Endodermal cell (in vitro differentiated cells): Measurements from ENCODE around the gene FAM168A. TPM values are rescaled to one million over a fixed set of nuclear protein-coding genes. Genes with fewer than 3 reads are reported as not detected.

Experiments used
- DNase-seq: peaks from one replicate; pipeline ENCODE4 v3.0.0-alpha.2; 2017
- H3K27ac ChIP-seq: 2 replicates; pipeline ENCODE4 v1.5.1; 2013; ENCODE audit warnings: mild to moderate bottlenecking, low read depth, low read length, moderate library complexity
- H3K27me3 ChIP-seq: 2 replicates; pipeline ENCODE4 v1.6.1; 2013; ENCODE audit warnings: mild to moderate bottlenecking, low read length, moderate library complexity; ENCODE audit not compliant: insufficient read depth, control insufficient read depth, poor library complexity, severe bottlenecking
- H3K36me3 ChIP-seq: 2 replicates; pipeline ENCODE4 v1.7.0; 2013; ENCODE audit warnings: mild to moderate bottlenecking, low read length, moderate library complexity; ENCODE audit not compliant: control insufficient read depth, insufficient read depth
- H3K4me1 ChIP-seq: one replicate; pipeline ENCODE4 v1.7.0; 2013; ENCODE audit warnings: low read length; ENCODE audit not compliant: control insufficient read depth, insufficient read depth
- H3K4me3 ChIP-seq: 2 replicates; pipeline ENCODE4 v1.5.1; 2013; ENCODE audit warnings: mild to moderate bottlenecking, low read length, moderate library complexity
- H3K9ac ChIP-seq: 2 replicates; pipeline ENCODE4 v1.6.1; 2013; ENCODE audit warnings: mild to moderate bottlenecking, low read length, moderate library complexity; ENCODE audit not compliant: poor library complexity, severe bottlenecking; ENCODE audit errors: extremely low read depth
- H3K9me3 ChIP-seq: 2 replicates; pipeline ENCODE4 v1.6.1; 2013; ENCODE audit warnings: mild to moderate bottlenecking, low read length, moderate library complexity; ENCODE audit not compliant: control insufficient read depth
- H3K27ac Mint-ChIP-seq: 2 replicates; pipeline ENCODE4 v1.8.0; 2020; ENCODE audit warnings: mixed read lengths
- H3K27me3 Mint-ChIP-seq: 2 replicates; pipeline ENCODE4 v1.8.0; 2021; ENCODE audit warnings: mild to moderate bottlenecking, mixed read lengths; ENCODE audit not compliant: insufficient read depth
- H3K36me3 Mint-ChIP-seq: 2 replicates; pipeline ENCODE4 v1.8.0; 2020; ENCODE audit warnings: low read depth, mixed read lengths
- H3K4me1 Mint-ChIP-seq: 2 replicates; pipeline ENCODE4 v1.8.0; 2020; ENCODE audit warnings: mixed read lengths
- H3K4me3 Mint-ChIP-seq: 2 replicates; pipeline ENCODE4 v1.8.0; 2020; ENCODE audit warnings: mild to moderate bottlenecking, moderate library complexity, mixed read lengths
- H3K9me3 Mint-ChIP-seq: 2 replicates; pipeline ENCODE4 v1.8.0; 2020; ENCODE audit warnings: mild to moderate bottlenecking, mixed read lengths
- CTCF ChIP-seq: fragments of 200-600 bp; sonication (generic); conservative IDR thresholded peaks from 2 replicates; pipeline ENCODE4 v1.5.0; 2021; ENCODE audit warnings: antibody characterized with exemption, mild to moderate bottlenecking
- WGBS, 2 experiments: methylation state at CpG; one replicate each; pipeline versions ENCODE4 v1.1.5 to v1.1.7; 2013; ENCODE audit warnings: missing lambda C conversion rate in 2 of 2, mixed read lengths in 1 of 2; ENCODE audit not compliant: insufficient coverage in 1 of 2, insufficient read length in 1 of 2; 5-methylcytosine and 5-hydroxymethylcytosine counted together
- total RNA-seq, 2 donors: library from RNA; stranded (reverse); fragmentation: NEBNext Ultra II Directional in 1 of 2; extraction: Animal tissue kit (Norgen Biotek cat#: 25700) in 1 of 2; gene quantifications; 2 replicates in 1 of 2; 3 replicates in 1 of 2; pipeline ENCODE4 v1.2.1, GENCODE V29; 2021

The FAM168A gene
- total RNA-seq, 2 donors from 2014 or later, result 27.4 to 31.6 TPM

GRCh38 chr11:73549376-73549775 lies 48.5 kb downstream of the FAM168A start:
- no peaks in the 10 kb centered on the region for H3K4me1 ChIP-seq
- H3K27me3 ChIP-seq, result no peaks in the 10 kb centered on the region
- TF ChIP-seq CTCF, result no peak
- no peak overlapping the region for H3K27ac ChIP-seq
- Mint-ChIP-seq H3K4me3 (no peak overlapping the region), H3K27me3 (no peaks in the 10 kb centered on the region), H3K9me3 (no peaks in the 10 kb centered on the region), H3K27ac (no peak overlapping the region), H3K4me1 (peaks cover 12% of the 10 kb centered on the region), H3K36me3 (no peaks in the 10 kb centered on the region)
- H3K9ac ChIP-seq, result no peak overlapping the region
- no peak overlapping the region for H3K4me3 ChIP-seq
- H3K9me3 ChIP-seq, result no peaks in the 10 kb centered on the region
- H3K36me3 ChIP-seq, result no peaks in the 10 kb centered on the region
- DNase-seq, result no peak
- WGBS, 2 experiments, result 89 to 93% methylated on average over 4 of the region's 4 CpGs

- WGBS, 2 experiments, result 96% methylated on average over 2 of the region's 2 CpGs; no CpG with 5 or more reads in 1 of the 2 experiments
- Histone ChIP-seq H3K9ac (no peak overlapping the region), H3K27ac (no peak overlapping the region), H3K9me3 (no peaks in the 10 kb centered on the region), H3K36me3 (no peaks in the 10 kb centered on the region), H3K4me1 (no peaks in the 10 kb centered on the region), H3K4me3 (no peak overlapping the region), H3K27me3 (no peaks in the 10 kb centered on the region)
- Mint-ChIP-seq H3K36me3 (no peaks in the 10 kb centered on the region), H3K4me1 (peaks cover 10% of the 10 kb centered on the region), H3K4me3 (no peak overlapping the region), H3K27ac (no peak overlapping the region), H3K27me3 (no peaks in the 10 kb centered on the region), H3K9me3 (no peaks in the 10 kb centered on the region)
- no peak for DNase-seq
- no peak for TF ChIP-seq CTCF
Measured at GRCh38 chr11:73547706-73548595, 50.0 kb downstream of the FAM168A start.

- Mint-ChIP-seq H3K4me1 (peaks cover 23% of the 10 kb centered on the region), H3K9me3 (no peaks in the 10 kb centered on the region), H3K27me3 (no peaks in the 10 kb centered on the region), H3K4me3 (no peak overlapping the region), H3K27ac (no peak overlapping the region), H3K36me3 (no peaks in the 10 kb centered on the region)
- H3K27me3 ChIP-seq, result no peaks in the 10 kb centered on the region
- no peaks in the 10 kb centered on the region for H3K36me3 ChIP-seq
- no peak for DNase-seq
- peaks cover 7% of the 10 kb centered on the region for H3K4me1 ChIP-seq
- no peak for TF ChIP-seq CTCF
- no peak overlapping the region for H3K9ac ChIP-seq
- no peak overlapping the region for H3K27ac ChIP-seq
- no peaks in the 10 kb centered on the region for H3K9me3 ChIP-seq
- no peak overlapping the region for H3K4me3 ChIP-seq
- WGBS, 2 experiments, result 85 to 96% methylated on average over 1 of the region's 1 CpG
Measured at GRCh38 chr11:73542175-73542574, 55.7 kb downstream of the FAM168A start.
